ENCODE data around the gene LDLRAD4. TPM values are rescaled to one million over a fixed set of nuclear protein-coding genes. Genes with fewer than 3 reads are reported as not detected.

Gene LDLRAD4
- total RNA-seq, 1 donor, result 0.43 TPM

- no peak for DNase-seq (ENCODE audit: low read depth)
- H3K4me3 ChIP-seq (ENCODE audit: low read depth, low read length), result no peak overlapping the region
- TF ChIP-seq CTCF (IDR thresholded peaks at IDR 0.05; ENCODE audit: insufficient read depth, low read depth, low read length), result no peak
Observed at GRCh38 chr18:13623348-13623747, 404.8 kb downstream of the LDLRAD4 start.

GRCh38 chr18:13623871-13624270 is 405.3 kb downstream of the LDLRAD4 start:
- TF ChIP-seq CTCF (IDR thresholded peaks at IDR 0.05; ENCODE audit: insufficient read depth, low read depth, low read length), result no peak
- no peak for DNase-seq (ENCODE audit: low read depth)
- H3K4me3 ChIP-seq (ENCODE audit: low read depth, low read length), result no peak overlapping the region

- no peak for DNase-seq (ENCODE audit: low read depth)
- no peak for TF ChIP-seq CTCF (IDR thresholded peaks at IDR 0.05; ENCODE audit: insufficient read depth, low read depth, low read length)
- H3K4me3 ChIP-seq (ENCODE audit: low read depth, low read length), result no peak overlapping the region
Observed at GRCh38 chr18:13624563-13625237, 406.1 kb downstream of the LDLRAD4 start.

- no peak overlapping the region for H3K4me3 ChIP-seq (ENCODE audit: low read depth, low read length)
- no peak for TF ChIP-seq CTCF (IDR thresholded peaks at IDR 0.05; ENCODE audit: insufficient read depth, low read depth, low read length)
- DNase-seq (ENCODE audit: low read depth), result no peak
Observed at GRCh38 chr18:13625355-13625754, 406.8 kb downstream of the LDLRAD4 start.

- no peak for DNase-seq (ENCODE audit: low read depth)
Observed at GRCh38 chr18:13625843-13626543, 407.4 kb downstream of the LDLRAD4 start.

GRCh38 chr18:13626544-13626908 is 408.0 kb downstream of the LDLRAD4 start:
- no peak overlapping the region for H3K4me3 ChIP-seq (ENCODE audit: low read depth, low read length)
- DNase-seq (ENCODE audit: low read depth), result no peak
- no peak for TF ChIP-seq CTCF (IDR thresholded peaks at IDR 0.05; ENCODE audit: insufficient read depth, low read depth, low read length)

More at GRCh38 chr18:13625843-13626543, 407.4 kb downstream of the LDLRAD4 start:
- TF ChIP-seq CTCF (IDR thresholded peaks at IDR 0.05; ENCODE audit: insufficient read depth, low read depth, low read length), result no peak
- H3K4me3 ChIP-seq (ENCODE audit: low read depth, low read length), result no peak overlapping the region

Data from fibroblast of villous mesenchyme (primary cell).